Large intestine (tissue), 3 donors: Measurements from ENCODE around the gene ROR1. TPM values are rescaled to one million over a fixed set of nuclear protein-coding genes. Genes with fewer than 3 reads are reported as not detected.

Source experiments
- DNase-seq, 2 donors: peaks; one replicate each; pipeline versions ENCODE4 v3.0.0 to v3.0.0-alpha.2; 2013
- H3K27ac ChIP-seq: one replicate; pipeline ENCODE4 v1.5.1; 2013; ENCODE audit warnings: low read length
- H3K27me3 ChIP-seq: 2 replicates; pipeline ENCODE4 v1.6.1; 2013; ENCODE audit warnings: low read length; ENCODE audit not compliant: control insufficient read depth, insufficient read depth
- H3K36me3 ChIP-seq: 2 replicates; pipeline ENCODE4 v1.6.1; 2013; ENCODE audit warnings: low read length; ENCODE audit not compliant: control insufficient read depth, insufficient read depth
- H3K4me1 ChIP-seq: one replicate; pipeline ENCODE4 v1.6.1; 2013; ENCODE audit warnings: low read length; ENCODE audit not compliant: control insufficient read depth, insufficient read depth
- H3K4me3 ChIP-seq: one replicate; pipeline ENCODE4 v1.5.1; 2013; ENCODE audit warnings: low read length
- H3K9me3 ChIP-seq: one replicate; pipeline ENCODE4 v1.6.1; 2013; ENCODE audit warnings: mild to moderate bottlenecking, low read depth, low read length, moderate library complexity; ENCODE audit not compliant: control insufficient read depth
- WGBS: methylation state at CpG from one replicate; pipeline ENCODE4 v1.1.5; 2013; ENCODE audit warnings: low lambda C conversion rate; ENCODE audit not compliant: insufficient coverage; 5-methylcytosine and 5-hydroxymethylcytosine counted together
- polyA plus RNA-seq: library from polyadenylated mRNA; unstranded; fragments of 120-200 nt; gene quantifications from one replicate; pipeline ENCODE4 v1.2.1, GENCODE V29; 2013

The ROR1 gene
- polyA plus RNA-seq, 1 donor = 14.4 TPM

DNA sequence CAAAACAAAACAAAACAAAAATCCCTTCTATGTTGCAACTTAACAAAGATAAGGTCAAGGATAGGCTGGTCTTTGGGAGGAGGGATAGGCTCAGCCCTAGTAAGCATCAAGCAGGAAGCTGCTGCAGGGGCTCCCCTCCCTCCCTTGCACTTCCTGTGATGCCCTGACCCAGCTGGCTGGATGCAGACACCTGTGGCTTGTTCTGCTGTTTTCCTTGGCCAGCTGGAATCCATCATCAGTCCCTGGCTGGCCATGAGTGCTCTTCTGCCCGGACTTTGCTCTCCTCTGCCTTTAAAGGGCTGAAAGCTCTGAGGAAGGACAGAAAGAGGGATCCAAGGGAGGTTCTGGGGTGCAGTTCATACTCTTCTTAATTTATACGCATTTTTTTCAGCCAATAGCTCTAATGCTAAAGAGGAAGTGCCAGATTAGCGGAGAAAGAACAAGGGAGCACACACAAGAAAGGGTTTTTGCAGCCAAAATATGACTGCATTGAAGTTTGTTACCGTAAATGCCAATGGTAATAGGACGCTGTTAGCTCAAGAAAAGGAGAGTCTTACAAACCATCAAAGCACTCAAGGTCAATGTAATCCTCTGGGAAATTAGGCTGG is 409.7 kb downstream of the ROR1 start:
- Histone ChIP-seq H3K4me1 (no peaks in the 10 kb centered on the region), H3K36me3 (no peaks in the 10 kb centered on the region), H3K27me3 (no peaks in the 10 kb centered on the region), H3K27ac (no peak overlapping the region), H3K9me3 (no peaks in the 10 kb centered on the region), H3K4me3 (no peak overlapping the region)
- no CpG with 5 or more reads among the region's 5 CpGs for WGBS
- peak in 1 of 2 donors; percentile 29 for DNase-seq

DNA sequence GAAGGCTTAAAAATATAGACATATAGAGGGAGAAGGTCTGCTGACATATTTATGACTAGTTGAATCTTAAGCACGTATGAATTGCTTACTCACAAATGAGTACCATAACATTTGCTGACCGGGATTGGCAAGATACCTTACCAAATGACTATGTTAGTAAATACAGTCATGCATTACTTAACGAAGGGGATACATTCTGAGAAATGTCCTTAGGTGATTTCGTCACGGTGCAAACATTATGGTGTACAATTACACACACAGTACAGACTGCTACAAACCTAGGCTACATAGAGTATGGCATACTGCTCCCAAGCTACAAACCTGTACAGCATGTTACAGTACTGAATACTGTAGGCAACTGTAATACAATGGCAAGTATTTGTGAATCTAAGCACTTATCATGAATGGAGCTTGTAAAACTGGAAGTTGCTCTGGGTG is 410.2 kb downstream of the ROR1 start:
- WGBS = no CpG with 5 or more reads among the region's 5 CpGs
- no peaks in the 10 kb centered on the region for H3K36me3 ChIP-seq
- H3K9me3 ChIP-seq = no peaks in the 10 kb centered on the region
- H3K27me3 ChIP-seq = no peaks in the 10 kb centered on the region
- DNase-seq = no peak
- H3K4me1 ChIP-seq = no peaks in the 10 kb centered on the region
- no peak overlapping the region for H3K4me3 ChIP-seq
- H3K27ac ChIP-seq = no peak overlapping the region

GRCh38 chr1:64186138-64186897 is 412.5 kb downstream of the ROR1 start:
- 100% methylated on average over 1 of the region's 10 CpGs for WGBS

GRCh38 chr1:64186898-64187280 is 413.1 kb downstream of the ROR1 start:
- Histone ChIP-seq H3K4me1 (no peaks in the 10 kb centered on the region), H3K36me3 (no peaks in the 10 kb centered on the region), H3K27ac (no peak overlapping the region), H3K4me3 (no peak overlapping the region), H3K9me3 (no peaks in the 10 kb centered on the region), H3K27me3 (no peaks in the 10 kb centered on the region)
- DNase-seq = no peak
- no CpG with 5 or more reads among the region's 7 CpGs for WGBS

More at GRCh38 chr1:64186138-64186897, 412.5 kb downstream of the ROR1 start:
- H3K27me3 ChIP-seq = no peaks in the 10 kb centered on the region
- H3K36me3 ChIP-seq = no peaks in the 10 kb centered on the region
- no peak overlapping the region for H3K27ac ChIP-seq
- H3K4me1 ChIP-seq = no peaks in the 10 kb centered on the region
- no peak overlapping the region for H3K4me3 ChIP-seq
- DNase-seq = no peak
- no peaks in the 10 kb centered on the region for H3K9me3 ChIP-seq

GRCh38 chr1:64187646-64188045 is 413.8 kb downstream of the ROR1 start:
- H3K27me3 ChIP-seq = no peaks in the 10 kb centered on the region
- H3K9me3 ChIP-seq = no peaks in the 10 kb centered on the region
- no peak overlapping the region for H3K27ac ChIP-seq
- WGBS = no CpG with 5 or more reads among the region's 4 CpGs
- no peak for DNase-seq
- no peaks in the 10 kb centered on the region for H3K36me3 ChIP-seq
- H3K4me3 ChIP-seq = no peak overlapping the region
- H3K4me1 ChIP-seq = no peaks in the 10 kb centered on the region

GRCh38 chr1:64192290-64192689 is 418.5 kb downstream of the ROR1 start:
- no peak for DNase-seq
- Histone ChIP-seq H3K9me3 (no peaks in the 10 kb centered on the region), H3K36me3 (no peaks in the 10 kb centered on the region), H3K27me3 (no peaks in the 10 kb centered on the region), H3K4me3 (no peak overlapping the region), H3K4me1 (no peaks in the 10 kb centered on the region), H3K27ac (no peak overlapping the region)
- WGBS = no CpG with 5 or more reads among the region's 8 CpGs

GRCh38 chr1:64194168-64195080 is 420.6 kb downstream of the ROR1 start:
- no peak overlapping the region for H3K4me3 ChIP-seq
- DNase-seq = no peak
- no peaks in the 10 kb centered on the region for H3K36me3 ChIP-seq
- H3K9me3 ChIP-seq = no peaks in the 10 kb centered on the region
- no peaks in the 10 kb centered on the region for H3K4me1 ChIP-seq
- no peak overlapping the region for H3K27ac ChIP-seq
- H3K27me3 ChIP-seq = no peaks in the 10 kb centered on the region
- no CpG with 5 or more reads among the region's 8 CpGs for WGBS

DNA sequence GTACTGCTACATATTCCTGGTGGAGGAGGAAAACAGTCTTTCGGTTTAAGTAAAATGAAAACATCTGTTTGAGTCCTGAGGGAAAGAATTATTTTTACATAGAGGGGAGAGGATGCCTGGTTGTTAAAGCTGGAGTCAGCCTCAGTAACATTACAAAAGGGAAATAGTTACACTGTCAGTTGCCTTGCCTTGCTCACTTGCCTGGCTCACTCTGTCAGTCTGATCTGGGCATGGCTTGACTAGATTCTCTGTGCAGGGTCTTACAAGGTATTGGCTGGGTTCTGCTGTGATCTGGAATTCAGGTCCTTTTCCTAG is 421.2 kb downstream of the ROR1 start:
- DNase-seq = no peak
- Histone ChIP-seq H3K9me3 (no peaks in the 10 kb centered on the region), H3K36me3 (no peaks in the 10 kb centered on the region), H3K4me1 (no peaks in the 10 kb centered on the region), H3K27me3 (no peaks in the 10 kb centered on the region), H3K4me3 (no peak overlapping the region), H3K27ac (no peak overlapping the region)
- WGBS = no CpG with 5 or more reads among the region's 1 CpG

- no peaks in the 10 kb centered on the region for H3K9me3 ChIP-seq
- no peak overlapping the region for H3K4me3 ChIP-seq
- H3K27ac ChIP-seq = no peak overlapping the region
- no peaks in the 10 kb centered on the region for H3K27me3 ChIP-seq
- no peaks in the 10 kb centered on the region for H3K4me1 ChIP-seq
- H3K36me3 ChIP-seq = no peaks in the 10 kb centered on the region
- no peak for DNase-seq
- WGBS = no CpG with 5 or more reads among the region's 8 CpGs
Measured at GRCh38 chr1:64196074-64196870, 422.5 kb downstream of the ROR1 start.

DNA sequence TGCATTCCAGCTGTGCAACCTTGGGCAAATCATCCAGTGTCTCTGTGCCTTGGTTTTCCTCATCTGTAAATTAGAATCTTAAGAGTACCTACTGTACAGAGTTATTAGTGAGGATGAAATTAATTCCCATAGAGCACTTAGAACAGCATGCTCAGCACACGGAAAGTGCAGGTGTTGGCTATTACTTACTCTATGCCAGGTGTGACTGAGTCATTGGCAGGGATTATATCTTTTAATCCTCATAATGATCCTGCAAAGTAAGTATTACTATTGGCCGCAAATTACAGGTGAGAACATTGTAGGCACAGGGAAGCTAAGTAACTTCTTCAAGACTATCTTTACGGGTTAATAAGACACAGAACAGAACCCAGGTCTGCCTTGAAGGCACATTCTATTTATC is 423.3 kb downstream of the ROR1 start:
- no CpG with 5 or more reads among the region's 3 CpGs for WGBS
- H3K27me3 ChIP-seq = no peaks in the 10 kb centered on the region
- H3K4me1 ChIP-seq = no peaks in the 10 kb centered on the region
- no peak for DNase-seq
- no peaks in the 10 kb centered on the region for H3K36me3 ChIP-seq
- H3K27ac ChIP-seq = no peak overlapping the region
- no peaks in the 10 kb centered on the region for H3K9me3 ChIP-seq
- no peak overlapping the region for H3K4me3 ChIP-seq
